Neural cell (in vitro differentiated cells): ENCODE results near the gene IQGAP2.

Source experiments
- EZH2 ChIP-seq: fragments of 200-600, 300-800 bp; shearing (Covaris generic), sonication (generic); IDR thresholded peaks from 2 replicates; pipeline ENCODE4 v1.6.1; 2014; ENCODE audit warnings: antibody characterized with exemption, low read length, borderline replicate concordance, mild to moderate bottlenecking; ENCODE audit not compliant: insufficient read depth, poor library complexity, severe bottlenecking
- RAD21 ChIP-seq: fragments of 450-650 bp; conservative IDR thresholded peaks from 2 replicates; pipeline ENCODE4 v1.6.1; 2014; ENCODE audit warnings: antibody characterized with exemption, mild to moderate bottlenecking, moderate library complexity
- TAF1 ChIP-seq: IDR thresholded peaks from 2 replicates; pipeline ENCODE4 v1.6.1; 2012; ENCODE audit warnings: low read depth
- TF ChIP-seq, protein P1 (sequence below): fragments of 450-650 bp; IDR thresholded peaks from 2 replicates; pipeline ENCODE4 v1.5.1; 2014; ENCODE audit warnings: antibody characterized with exemption, mild to moderate bottlenecking, moderate library complexity; ENCODE audit not compliant: poor library complexity, severe bottlenecking
- TF ChIP-seq, protein P2 (sequence below): IDR thresholded peaks from 2 replicates; pipeline ENCODE4 v1.6.1; 2012; ENCODE audit warnings: borderline replicate concordance

DNA sequence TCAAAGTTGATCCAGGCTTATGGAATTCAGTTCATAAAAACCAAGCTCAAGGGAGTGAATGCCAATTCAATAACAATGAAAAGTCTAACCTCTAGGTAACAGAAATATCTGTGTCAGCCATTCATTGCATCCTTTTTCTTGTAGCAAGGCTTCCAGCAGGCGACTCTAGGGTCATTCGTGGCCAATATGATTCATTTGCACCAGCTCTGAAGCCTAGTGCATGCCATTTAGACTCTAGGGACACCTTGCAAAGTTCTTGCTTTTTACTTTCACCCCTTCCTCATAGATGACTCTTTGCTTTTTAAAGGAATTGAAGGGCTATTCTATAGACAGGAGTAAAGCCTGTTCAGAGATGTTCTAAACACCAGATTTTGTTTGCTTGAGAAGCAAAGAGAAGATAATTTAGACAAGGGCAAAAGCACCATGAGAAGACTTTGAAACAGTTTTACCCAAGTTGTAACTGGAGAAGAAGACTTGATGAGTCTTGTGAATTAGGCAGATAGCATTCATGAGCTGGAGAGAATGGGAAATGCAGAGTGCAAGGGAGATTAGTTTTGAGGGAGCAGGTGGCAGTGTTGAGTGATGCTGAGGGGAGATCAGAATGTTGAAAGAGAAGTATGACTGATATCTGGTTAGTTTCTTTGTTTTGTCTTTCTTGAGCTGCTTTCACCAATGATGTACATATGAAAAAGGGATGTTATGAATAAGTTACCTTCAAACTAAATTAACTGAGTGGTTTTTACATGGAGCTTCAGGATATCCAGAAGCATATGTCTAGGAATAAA, 125.7 kb downstream of the IQGAP2 start:
- TF ChIP-seq, protein P1, sequence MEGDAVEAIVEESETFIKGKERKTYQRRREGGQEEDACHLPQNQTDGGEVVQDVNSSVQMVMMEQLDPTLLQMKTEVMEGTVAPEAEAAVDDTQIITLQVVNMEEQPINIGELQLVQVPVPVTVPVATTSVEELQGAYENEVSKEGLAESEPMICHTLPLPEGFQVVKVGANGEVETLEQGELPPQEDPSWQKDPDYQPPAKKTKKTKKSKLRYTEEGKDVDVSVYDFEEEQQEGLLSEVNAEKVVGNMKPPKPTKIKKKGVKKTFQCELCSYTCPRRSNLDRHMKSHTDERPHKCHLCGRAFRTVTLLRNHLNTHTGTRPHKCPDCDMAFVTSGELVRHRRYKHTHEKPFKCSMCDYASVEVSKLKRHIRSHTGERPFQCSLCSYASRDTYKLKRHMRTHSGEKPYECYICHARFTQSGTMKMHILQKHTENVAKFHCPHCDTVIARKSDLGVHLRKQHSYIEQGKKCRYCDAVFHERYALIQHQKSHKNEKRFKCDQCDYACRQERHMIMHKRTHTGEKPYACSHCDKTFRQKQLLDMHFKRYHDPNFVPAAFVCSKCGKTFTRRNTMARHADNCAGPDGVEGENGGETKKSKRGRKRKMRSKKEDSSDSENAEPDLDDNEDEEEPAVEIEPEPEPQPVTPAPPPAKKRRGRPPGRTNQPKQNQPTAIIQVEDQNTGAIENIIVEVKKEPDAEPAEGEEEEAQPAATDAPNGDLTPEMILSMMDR: no peak
- TF ChIP-seq TAF1 (no peak), EZH2 (no peak), RAD21 (no peak)
- TF ChIP-seq, protein P2, sequence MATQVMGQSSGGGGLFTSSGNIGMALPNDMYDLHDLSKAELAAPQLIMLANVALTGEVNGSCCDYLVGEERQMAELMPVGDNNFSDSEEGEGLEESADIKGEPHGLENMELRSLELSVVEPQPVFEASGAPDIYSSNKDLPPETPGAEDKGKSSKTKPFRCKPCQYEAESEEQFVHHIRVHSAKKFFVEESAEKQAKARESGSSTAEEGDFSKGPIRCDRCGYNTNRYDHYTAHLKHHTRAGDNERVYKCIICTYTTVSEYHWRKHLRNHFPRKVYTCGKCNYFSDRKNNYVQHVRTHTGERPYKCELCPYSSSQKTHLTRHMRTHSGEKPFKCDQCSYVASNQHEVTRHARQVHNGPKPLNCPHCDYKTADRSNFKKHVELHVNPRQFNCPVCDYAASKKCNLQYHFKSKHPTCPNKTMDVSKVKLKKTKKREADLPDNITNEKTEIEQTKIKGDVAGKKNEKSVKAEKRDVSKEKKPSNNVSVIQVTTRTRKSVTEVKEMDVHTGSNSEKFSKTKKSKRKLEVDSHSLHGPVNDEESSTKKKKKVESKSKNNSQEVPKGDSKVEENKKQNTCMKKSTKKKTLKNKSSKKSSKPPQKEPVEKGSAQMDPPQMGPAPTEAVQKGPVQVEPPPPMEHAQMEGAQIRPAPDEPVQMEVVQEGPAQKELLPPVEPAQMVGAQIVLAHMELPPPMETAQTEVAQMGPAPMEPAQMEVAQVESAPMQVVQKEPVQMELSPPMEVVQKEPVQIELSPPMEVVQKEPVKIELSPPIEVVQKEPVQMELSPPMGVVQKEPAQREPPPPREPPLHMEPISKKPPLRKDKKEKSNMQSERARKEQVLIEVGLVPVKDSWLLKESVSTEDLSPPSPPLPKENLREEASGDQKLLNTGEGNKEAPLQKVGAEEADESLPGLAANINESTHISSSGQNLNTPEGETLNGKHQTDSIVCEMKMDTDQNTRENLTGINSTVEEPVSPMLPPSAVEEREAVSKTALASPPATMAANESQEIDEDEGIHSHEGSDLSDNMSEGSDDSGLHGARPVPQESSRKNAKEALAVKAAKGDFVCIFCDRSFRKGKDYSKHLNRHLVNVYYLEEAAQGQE: no peak
